ENCODE measurements around the gene LLGL2.
A peak's percentile ranks its signal among the peaks of the same experiment; 100 is the strongest.

- TF ChIP-seq CTCF (IDR thresholded peaks at IDR 0.05; ENCODE audit: low read depth, low read length) (peak; percentile 11), POLR2A (IDR thresholded peaks at IDR 0.05; ENCODE audit: extremely low read depth, insufficient read length) (no peak)
These were observed 88.5 kb downstream of the LLGL2 start for GRCh38 chr17:75614006-75614405.

Data from NB4 (cell line).